ENCODE measurements around the gene CLIC1.
"Not testable (repeated sequence)": the region's sequence is repeated elsewhere in the genome, so short reads cannot be mapped to it uniquely, and the experiment has no call there.

CLIC1 gene

DNA sequence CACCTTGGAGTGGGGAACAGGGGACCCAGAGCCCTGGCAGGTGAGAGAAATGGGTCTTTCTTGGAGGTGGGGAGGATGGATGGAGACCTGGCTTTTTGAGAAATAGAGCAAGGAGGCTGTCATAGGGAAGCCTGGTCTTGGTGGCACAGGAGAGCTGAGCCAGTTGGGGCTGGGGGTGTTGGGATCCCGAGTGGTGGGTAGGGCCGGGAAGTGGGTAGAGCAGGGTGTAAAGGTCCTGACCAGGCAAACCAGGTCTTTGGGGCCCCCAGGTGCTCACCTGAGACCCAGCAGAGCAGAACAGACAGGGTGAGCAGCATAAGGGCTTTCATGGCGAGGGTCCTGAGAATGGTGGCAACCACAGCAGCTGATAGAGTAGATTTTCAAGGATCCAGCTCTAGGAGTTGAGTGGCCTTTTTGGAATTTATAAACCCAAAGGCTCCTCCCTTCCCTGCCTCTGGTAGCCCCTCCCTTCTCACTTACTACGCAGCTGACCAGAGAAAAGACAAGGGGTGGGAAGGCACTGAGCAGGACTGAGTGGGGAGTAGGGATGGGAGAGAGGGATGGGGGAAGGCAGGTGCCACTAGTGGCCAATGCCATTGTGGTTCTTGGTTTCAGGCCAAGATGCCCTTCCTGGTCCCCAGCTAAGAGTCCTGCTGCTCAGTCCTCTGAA lies 14.8 kb downstream of the CLIC1 start, which contains the start of gene LY6G6C:
LY6G6C (minus strand) TSS at position 396 of the 670 bp plus-strand sequence; CDS start at position 329, 67 bp downstream.
- no peak for DNase-seq

DNA sequence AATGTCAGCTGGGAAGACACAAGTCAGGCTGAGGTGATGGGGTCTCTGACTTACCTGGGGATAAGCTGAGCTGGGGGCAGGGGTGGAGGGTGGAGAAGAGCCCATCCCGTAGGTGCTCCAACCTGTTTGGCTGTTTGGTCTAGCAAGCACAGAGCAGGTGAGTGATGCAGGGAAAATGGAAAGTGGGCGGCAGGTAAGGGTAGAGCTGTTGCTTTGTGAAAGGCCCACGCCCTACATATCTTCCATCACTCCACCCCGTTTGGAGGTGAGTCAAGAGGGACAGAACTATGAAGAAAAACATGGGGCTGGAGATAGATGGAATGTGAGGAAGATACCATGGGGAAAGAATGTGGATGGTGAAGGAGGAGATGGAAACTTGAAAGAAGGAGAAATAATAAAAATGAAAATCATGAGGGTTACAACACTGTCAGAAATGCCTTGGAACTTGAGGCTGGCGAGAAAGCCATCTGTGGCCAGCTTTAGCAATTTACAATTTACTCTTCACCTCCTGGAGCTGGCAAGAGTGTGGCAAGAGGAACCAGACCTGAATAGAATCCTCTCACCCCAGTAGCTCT lies 16.0 kb downstream of the CLIC1 start:
- DNase-seq = no peak

DNA sequence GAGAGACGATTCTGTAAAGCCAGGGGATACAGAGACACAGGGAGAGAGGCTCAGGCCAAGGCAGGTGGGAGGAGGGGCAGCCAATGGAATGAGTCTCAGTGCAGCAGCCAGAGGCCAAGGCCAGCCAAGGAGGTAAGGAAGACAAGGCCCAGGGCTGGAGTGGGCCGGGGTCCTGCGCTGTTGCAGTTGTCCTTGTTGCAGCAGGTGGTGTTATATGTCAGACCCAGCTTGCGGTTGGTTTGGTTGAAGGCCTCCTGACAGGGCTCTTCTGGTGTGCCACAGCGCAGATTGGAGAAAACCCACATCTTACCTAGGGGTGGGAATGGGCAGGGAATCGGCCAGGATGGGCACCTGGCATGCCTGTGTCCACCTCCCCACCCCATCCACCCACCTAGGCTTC lies 17.3 kb downstream of the CLIC1 start:
- DNase-seq = no peak

DNA sequence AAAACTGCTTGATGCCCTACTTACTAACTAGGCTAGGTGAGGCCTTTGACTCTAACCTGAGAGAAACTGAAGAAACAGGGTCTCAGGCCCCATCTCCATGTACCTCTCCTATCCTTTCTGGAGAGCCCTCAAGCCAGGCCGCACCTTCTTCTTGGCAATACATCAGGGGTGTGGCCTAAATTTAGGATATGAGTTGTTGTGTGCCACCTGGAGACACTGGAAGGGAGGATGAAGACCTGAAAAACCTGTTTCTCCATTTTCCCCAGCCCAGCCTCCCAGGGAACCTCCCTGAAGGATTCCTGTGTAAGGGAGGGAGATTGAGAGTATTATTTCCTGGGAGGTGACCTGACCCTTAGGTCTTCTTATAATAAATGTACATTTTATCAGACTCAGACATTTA lies 18.1 kb downstream of the CLIC1 start:
- no peak for DNase-seq

DNA sequence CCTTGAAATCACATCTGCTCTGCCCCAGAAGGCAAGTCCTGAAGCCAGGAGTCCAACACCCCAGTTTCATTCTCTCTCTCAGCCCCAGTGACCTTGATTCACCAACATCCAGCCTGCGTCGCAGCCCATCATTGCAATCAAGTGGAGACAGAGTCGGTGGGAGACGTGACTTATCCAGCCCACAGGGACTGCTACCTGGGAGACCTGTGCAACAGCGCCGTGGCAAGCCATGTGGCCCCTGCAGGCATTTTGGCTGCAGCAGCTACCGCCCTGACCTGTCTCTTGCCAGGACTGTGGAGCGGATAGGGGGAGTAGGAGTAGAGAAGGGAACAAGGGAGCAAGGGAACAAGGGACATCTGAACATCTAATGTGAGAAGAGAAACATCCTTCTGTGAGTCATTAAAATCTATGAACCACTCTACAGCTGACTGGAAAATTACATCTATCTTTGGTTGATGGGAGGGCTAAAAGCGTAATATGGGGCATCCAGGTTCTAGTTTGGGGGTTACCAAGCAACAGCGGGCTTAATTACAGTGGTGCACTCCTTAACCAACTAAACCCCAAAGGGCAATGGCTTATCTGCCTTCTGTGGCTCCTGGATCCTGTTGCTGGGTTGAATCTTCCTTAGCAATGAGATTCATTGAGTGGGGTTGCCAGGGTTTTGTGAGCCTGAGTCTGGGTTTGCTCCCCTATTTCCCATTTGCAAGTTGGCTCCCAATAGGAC lies 18.7 kb downstream of the CLIC1 start:
- no peak for DNase-seq

DNA sequence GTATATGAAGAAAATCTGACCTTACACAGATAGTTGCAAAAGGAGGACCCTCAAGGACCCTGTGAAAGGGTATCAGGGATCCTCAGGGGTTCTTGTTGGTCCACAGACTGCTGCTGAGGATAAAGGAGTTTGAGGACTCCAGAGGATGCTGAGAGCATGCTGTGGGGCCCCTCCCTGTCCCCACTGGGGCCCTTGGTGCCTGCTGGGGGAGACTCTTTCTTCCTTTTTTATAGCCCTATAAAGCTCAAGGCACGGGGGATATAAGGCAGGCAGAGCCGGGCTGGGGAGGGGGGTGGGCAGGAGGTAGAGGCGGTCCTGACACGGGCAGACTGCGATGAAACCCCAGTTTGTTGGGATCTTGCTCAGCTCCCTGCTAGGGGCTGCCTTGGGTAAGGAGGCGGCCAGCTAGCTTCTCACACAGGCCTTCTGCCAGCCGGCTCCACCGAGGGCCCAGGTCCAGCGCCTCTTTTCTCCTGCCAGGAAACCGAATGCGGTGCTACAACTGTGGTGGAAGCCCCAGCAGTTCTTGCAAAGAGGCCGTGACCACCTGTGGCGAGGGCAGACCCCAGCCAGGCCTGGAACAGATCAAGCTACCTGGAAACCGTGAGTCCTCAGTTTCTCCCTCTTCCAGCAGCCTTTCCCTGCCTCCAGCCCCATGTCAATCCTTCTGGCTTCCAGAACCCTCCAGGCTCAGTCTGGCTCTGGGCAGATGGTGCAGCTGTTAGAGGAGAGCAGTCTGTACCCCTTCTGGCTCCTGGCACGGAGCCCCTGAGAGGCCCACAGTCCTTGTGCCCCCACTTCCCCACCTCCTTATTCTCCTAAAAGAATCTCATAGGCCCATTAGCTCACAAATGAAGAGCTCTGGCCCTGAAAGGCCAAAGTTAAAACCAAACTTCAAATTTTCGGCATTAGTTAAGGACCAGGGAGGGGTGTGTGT lies 21.0 kb downstream of the CLIC1 start, which contains the start of gene LY6G6D:
LY6G6D (plus strand) TSS at position 327 of the 937 bp plus-strand sequence; CDS start at position 335, 8 bp downstream.
- DNase-seq = no peak

DNA sequence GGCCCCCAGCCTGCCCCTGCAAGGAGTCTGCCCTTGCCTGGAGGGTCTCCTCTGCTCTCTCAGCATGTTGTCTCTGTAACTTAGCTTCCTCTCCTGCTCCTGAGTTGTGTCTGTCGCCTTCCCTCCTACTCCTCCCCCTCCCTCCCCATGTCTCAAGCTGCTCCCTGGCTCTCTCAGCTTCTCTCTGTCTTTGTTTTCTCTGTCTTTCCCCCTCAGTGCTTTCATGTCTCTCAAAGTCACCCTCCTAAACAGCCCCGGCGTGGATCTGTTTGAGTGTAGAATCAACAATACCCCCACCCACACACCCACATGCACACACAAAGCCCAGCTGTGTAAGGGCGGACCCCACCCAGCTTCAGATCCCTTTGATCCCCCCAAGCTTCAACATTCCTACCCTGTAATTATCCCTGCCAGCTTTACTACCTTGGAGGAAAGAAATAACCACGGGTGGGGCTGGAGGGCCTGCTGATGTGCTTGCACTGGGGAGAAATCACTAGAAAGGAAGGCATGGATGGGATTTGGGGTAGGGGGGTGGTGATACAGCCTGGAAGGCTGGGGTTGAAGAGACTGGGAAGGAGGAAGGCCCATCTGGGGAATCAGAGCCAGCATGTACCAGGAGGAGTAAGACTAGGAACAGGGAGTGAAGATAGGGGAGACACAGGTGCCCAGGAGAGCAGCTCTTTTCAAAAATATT lies 22.2 kb downstream of the CLIC1 start:
- no peak for DNase-seq

DNA sequence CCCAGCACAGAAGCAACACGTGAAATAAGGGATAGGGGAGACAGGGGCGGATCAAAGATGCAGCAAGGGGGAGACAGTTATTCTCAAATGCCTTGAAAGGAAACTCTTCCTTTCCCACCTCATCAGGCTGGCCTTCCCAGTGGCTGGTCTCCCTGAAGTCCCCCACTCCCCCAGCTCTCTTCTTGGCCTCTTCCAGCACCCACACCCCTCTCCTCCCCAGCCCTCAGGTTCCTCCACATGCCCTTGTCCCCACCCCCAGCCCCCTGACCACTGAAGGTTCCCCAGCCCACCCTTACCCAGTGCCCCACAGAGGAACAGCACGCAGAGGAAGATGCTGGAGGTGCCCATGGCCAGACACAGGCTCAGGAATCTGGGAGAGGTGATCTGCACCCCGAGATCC lies 22.9 kb downstream of the CLIC1 start:
- DNase-seq = no peak

DNA sequence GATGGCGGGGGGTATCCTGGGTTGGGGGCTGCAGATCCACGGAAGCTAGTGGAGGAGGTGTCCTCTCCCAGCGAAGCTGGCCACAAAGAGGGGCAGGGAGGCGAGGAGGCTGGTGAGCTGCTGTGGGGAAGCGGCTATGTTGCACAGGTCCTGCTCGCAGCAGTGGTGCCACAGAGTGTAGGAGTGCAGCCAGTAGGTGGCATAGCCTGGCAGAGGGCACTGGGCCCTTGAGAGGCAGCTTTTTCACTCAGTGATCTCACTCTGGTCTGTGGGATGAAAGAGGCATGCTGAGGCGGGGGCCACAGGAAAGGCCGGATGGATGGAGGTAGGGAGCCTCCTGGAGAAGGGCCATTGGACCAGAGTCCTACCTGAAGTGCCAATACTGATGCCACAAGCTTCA lies 24.0 kb downstream of the CLIC1 start:
- DNase-seq = no peak

DNA sequence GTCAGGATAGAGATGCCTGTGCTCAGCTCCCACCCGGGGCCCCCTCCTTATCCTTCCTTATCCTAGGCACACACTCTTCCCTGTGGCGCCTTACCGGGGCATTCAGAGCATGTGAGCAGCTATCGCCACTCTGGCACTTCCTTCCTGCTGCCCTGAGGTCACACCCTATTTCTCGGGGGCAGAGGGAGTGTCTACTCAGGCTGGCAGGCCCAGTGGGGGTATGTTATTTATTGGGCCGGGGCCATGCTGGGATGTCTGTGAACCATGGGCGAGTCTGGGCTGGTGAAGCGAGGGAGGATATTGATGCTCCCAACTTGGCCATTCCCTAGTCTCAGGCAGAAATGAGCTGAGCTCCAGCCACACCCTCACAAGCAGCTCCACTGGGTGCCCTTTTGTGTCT lies 25.1 kb downstream of the CLIC1 start:
- no peak for DNase-seq

DNA sequence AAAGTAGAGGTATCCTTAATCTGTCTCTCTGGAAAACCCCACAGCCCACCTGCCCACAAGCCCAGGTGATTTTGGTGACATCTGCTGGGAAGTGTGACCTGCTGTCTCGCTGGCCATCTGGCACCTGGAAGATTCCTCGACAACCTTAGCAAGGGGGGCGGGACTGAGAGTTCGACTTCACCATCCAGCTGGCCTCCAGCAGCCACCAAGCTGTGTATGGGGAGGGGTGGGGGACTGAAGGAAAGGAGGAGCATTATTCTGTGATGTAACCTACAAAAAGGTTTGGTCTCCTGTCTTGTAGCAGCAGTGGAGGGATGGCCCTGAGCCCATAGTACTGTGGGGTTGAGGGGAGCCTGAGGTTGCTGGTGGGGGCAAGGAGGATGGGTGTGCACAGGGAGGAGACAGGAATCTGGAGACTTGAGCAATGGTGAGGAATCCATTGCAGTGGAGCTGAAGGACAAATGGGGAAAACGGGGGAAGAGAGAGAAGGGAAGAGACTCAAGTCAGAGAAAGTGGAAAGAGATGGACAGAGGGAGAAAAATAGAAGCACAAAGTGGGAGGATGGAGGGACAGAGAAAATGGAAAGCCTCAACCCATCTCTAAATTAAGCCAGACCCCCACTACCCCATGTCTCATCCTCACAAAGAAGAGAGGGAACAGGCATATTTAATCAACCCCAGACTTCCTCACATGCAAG lies 25.7 kb downstream of the CLIC1 start:
- no peak for DNase-seq

DNA sequence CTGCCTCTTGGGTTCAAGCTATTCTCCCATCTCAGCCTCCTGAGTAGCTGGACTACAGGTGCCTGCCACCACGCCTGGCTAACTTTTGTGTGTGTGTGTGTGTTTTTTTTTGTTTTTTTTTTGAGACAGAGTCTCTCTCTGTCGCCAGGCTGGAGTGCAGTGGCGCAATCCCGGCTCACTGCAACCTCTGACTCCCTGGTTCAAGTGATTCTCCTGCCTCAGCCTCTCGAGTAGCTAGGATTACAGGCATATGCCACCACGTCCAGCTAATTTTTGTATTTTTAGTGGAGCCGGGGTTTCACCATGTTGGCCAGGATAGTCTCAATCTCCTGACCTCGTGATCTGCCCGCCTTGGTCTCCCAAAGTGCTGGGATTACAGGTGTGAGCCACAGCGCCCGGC lies 27.2 kb downstream of the CLIC1 start:
- DNase-seq = not testable (repeated sequence)

DNA sequence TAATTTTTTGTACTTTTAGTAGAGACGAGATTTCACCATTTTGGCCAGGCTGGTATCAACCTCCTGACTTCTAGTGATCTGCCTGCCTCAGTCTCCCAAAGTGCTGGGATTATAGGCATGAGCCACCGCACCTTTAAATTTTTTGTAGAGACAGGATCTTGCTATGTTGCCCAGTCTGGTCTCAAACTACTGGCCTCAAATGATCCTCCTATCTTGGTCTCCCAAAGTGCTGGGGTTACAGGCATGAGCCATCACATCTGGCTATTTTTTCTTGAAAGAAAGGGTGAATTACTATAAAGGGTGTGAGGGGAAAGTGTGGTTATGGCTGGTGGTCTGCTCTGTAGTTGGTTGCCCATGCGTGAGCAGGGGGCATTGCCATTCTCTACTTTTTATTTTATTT lies 28.1 kb downstream of the CLIC1 start:
- DNase-seq = no peak

DNA sequence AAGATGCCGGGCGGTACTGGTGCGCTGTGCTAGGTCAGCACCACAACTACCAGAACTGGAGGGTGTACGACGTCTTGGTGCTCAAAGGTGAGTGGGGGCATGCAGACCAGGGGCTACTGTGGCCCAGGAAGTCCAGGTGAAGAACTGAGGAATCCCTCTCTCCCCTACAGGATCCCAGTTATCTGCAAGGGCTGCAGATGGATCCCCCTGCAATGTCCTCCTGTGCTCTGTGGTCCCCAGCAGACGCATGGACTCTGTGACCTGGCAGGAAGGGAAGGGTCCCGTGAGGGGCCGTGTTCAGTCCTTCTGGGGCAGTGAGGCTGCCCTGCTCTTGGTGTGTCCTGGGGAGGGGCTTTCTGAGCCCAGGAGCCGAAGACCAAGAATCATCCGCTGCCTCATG lies 28.6 kb downstream of the CLIC1 start:
- DNase-seq = no peak

DNA sequence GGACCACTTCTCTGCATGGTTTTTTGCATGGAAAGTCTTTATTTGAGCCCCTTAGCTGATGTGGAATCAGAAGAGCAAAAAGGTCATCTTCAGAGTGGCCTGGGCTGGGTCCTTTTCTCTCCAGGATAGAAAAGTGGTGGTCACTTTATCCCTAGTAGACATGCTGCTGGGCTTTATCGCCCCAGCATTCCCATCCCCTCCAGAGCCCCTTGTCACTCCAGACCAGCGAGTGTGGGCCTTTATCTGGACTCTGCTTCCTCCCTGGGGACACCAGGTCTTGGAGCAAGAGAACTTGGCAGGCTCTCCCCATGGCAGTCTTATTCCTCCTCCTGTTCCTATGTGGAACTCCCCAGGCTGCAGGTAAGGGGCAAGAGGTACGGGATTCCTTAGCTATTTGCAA lies 29.7 kb downstream of the CLIC1 start, which contains the start of gene LY6G6F:
LY6G6F (plus strand) TSS at position 268 of the 400 bp plus-strand sequence; CDS start at position 309, 41 bp downstream.
- DNase-seq = no peak

DNA sequence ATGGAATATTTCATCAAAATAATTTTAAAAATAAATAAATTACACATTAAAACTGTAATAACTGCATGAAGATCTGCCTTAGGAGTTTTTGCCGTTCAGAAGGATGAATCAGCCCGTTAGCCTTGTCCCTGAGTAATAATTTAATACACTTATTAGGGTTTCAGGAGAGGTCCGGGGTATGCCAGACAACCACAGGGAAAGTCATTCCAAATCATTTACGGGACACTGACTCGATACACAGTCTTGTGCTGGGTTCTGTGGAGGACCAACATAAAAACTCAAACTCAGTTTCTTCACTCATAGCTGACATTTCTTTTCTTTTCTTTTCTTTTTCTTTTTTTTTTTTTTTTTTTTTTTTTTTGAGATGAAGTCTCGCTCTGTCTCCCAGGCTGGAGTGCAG lies 30.4 kb downstream of the CLIC1 start:
- DNase-seq = no peak

DNA sequence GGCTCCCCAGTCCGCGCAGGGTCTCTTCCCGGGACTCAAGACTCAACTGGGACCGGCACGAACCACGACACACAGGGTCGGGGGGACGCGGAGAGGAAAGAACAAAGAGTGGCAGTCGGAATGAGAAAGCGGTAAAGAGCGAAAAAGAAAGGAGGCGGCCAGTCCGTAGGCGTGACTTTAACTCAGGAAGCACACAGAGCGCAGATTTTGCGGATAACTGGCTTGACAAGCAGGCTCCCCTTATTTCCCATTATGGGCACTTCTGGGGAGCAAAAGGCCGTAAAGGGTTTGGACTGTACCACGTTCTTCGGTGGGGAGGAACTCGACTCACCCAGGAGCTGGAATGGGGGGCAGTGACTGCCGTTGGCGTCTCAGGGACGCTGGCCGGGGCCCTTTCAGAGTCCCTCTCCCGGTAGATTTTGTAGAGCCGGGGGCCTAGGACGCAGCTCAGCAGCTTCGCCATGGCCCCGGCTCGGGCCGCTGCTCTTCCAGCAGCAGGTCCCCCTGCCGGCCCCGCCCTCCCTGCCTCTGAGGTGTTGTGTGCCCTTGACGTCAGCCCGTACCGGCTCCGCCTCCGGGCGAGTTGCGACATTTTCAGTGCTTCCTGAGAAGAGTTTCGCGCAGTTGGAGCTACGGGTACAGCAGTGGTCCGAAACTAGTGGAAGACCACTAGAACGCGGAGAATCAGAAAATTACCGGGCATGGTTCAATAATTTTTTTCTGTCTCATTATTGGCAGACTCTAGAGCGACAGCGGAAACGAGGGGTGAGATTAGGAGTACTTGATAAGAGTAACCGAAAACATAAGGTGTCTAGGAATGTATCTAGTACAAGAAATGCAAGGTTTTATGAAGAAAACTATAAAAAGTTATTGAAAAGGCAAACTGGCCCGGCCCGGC lies 33.3 kb downstream of the CLIC1 start, which contains the start of gene ABHD16A:
ABHD16A (minus strand) TSS at position 506 of the 898 bp plus-strand sequence; CDS start at position 463, 43 bp downstream.
- DNase-seq = peak; percentile 94

DNA sequence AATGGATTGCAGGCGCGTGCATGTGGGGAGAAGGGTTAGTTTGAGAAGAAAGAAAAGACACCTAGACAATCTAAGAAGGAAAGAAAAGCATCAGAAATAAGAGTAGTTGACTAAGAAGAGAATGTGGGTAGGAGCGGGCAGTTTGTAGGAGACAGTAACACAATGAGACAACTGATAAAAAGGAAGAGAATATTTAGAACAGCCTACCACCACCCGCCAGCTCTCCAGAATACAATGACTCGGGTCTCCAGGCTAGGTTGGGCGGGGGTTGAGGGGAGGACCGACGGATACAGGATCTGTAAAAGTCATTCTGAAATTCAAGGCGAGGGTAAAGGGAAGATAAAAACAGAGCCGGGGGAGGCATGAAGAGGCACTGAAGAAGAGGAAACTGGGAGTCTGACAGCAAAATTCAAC lies 33.9 kb downstream of the CLIC1 start:
- no peak for DNase-seq

DNA sequence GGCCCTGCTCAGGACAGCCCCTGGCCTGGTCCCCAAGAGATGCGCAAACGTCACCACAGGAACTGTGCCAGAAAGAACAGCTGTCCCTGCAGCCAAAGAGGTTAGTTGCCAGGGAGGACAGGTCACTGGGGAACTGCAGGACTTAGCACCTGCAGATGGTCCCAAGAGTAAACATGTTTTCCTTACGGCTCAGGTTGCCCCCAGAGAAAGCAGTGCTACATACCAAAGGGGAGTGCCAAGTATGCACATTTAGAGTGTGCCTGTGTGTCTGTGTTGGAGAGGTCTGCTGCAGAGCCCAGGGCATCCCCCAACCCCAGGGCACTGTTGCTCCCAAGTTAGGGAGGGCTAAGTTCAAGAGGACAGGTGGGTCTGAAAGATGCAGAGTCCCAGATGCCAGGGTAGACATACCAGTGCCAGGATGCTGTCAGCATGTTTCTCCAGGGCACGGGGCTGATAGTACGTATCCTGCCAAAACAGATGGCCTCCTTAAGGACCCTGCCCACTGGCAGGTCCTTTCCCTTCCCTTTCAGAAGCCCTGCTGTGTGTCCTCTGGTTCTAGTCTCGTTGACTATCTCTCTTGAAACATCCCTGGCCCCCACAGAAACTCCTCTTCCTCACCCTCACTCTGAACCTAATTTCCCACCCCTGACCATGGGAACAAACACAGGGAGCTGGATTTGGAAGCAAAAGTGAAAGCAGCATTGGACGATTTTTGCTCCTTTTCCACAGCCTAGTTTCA lies 34.5 kb downstream of the CLIC1 start:
- no peak for DNase-seq

Measured in effector CD4-positive, alpha-beta T cell (primary cell).